Measurements from ENCODE around the gene ARAP2.

Gene ARAP2

DNA sequence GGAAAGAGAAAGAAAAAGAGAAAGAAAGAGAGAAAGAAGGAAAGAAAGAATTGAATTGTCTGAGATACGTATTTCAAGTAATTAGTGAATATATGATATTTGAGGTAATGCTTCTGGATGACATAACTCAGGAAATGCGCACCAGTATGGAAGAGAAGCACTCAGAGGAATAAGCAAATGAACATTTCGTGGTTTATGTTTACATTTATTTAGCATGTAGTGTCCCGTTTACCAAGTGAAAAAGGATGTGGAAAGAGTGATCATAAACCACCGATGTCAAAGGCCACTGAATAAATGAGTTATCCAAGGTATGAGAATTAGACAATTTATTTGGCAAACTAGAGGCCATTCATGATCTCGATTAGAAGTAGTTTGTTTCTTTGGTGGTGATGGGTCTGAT, 200.4 kb downstream of the ARAP2 start:
- H3K4me3 ChIP-seq (ENCODE audit: low read depth, low read length) = no peak overlapping the region
- no peak for TF ChIP-seq CTCF (IDR thresholded peaks at IDR 0.05; ENCODE audit: low read depth, low read length)

- no peak overlapping the region for H3K4me3 ChIP-seq (ENCODE audit: low read depth, low read length)
- TF ChIP-seq CTCF (IDR thresholded peaks at IDR 0.05; ENCODE audit: low read depth, low read length) = no peak
Observed at GRCh38 chr4:36043241-36043640, 201.1 kb downstream of the ARAP2 start.

- H3K4me3 ChIP-seq (ENCODE audit: low read depth, low read length) = no peak overlapping the region
- no peak for TF ChIP-seq CTCF (IDR thresholded peaks at IDR 0.05; ENCODE audit: low read depth, low read length)
Observed at GRCh38 chr4:36042122-36042970, 202.0 kb downstream of the ARAP2 start.

DNA sequence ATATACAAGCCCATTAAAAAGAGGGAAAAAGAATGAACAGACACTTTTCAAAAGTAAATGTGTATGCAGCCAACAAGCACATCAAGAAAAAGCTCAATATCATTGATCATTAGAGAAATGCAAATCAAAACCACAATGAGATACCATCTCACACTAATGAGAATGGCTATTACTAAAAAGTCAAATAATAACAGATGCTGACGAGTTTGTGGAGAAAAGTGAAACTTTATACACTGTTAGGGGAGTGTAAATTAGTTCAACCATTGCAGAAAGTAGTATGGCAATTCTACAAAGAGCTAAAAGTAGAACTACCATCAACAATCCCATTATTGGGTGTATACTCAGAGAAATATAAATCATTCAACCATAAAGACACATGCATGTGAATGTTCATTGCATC, 203.0 kb downstream of the ARAP2 start:
- no peak for TF ChIP-seq CTCF (IDR thresholded peaks at IDR 0.05; ENCODE audit: low read depth, low read length)
- no peak overlapping the region for H3K4me3 ChIP-seq (ENCODE audit: low read depth, low read length)

DNA sequence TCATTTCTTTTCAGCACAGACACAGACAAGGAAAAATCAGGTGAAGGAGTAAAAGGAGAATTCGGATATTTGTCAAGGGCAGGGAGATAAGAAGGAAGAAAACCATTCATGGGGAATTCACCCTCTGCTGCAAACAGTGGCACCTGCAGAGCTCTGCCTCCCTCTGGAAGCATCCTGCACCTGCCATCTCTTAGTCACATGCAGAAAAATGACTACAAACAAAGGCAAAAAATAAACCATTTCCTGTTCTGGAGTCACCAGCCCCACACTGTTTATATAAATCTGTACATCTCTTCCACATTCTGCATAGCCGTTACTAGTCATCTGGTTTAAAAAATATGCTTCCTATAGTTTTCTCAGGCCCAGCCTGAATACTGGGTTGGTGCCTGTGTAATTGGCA, 205.3 kb downstream of the ARAP2 start:
- no peak for TF ChIP-seq CTCF (IDR thresholded peaks at IDR 0.05; ENCODE audit: low read depth, low read length)
- H3K4me3 ChIP-seq (ENCODE audit: low read depth, low read length) = no peak overlapping the region

DNA sequence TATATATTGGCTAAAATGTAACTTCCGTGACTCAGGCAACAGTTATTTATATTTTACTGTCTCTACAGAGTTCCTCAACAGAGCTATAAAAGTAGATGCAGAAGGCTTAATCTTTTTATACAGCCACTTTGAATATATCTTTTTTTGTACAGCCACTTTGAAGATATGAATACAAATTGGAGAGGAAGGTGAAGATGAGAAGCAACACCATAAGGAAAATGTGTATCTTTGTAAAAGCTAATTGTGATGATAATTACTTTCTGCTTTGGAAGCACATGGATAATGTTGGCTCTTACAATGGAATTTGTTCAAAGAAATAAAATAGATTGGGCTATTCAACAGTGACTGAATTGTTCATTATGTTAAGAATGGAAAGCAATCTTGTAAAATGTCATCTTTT, 205.8 kb downstream of the ARAP2 start:
- H3K4me3 ChIP-seq (ENCODE audit: low read depth, low read length) = no peak overlapping the region
- no peak for TF ChIP-seq CTCF (IDR thresholded peaks at IDR 0.05; ENCODE audit: low read depth, low read length)

GRCh38 chr4:36037127-36037526, 207.2 kb downstream of the ARAP2 start:
- H3K4me3 ChIP-seq (ENCODE audit: low read depth, low read length) = no peak overlapping the region

More at GRCh38 chr4:36037127-36037526, 207.2 kb downstream of the ARAP2 start:
- no peak for TF ChIP-seq CTCF (IDR thresholded peaks at IDR 0.05; ENCODE audit: low read depth, low read length)
